Activated CD8-positive, alpha-beta T cell treated with anti-CD3 and anti-CD28 coated beads, Interleukin-2, amount 10 ng/mL, durations not matched to agents 7 days and 5 days (primary cell): Measurements from ENCODE around the gene ASAP3. TPM values are rescaled to one million over a fixed set of nuclear protein-coding genes. Genes with fewer than 3 reads are reported as not detected.

Experiments used
- ATAC-seq: fragments of 150-1000 bp; cut with Tn5 transposase; one replicate; pipeline ENCODE4 v1.10.0; 2021; ENCODE audit warnings: moderate library complexity
- CTCF ChIA-PET: fragments of 350-600 bp; sonication (Branson Sonifier 250); formaldehyde crosslinking; loops from one replicate; lab custom pipeline; 2021; ENCODE audit warnings: antibody characterized with exemption; lab: Charles Lee
- POLR2A ChIA-PET: fragments of 350-600 bp; sonication (Branson Sonifier 250); formaldehyde crosslinking; loops from one replicate; lab custom pipeline; 2021; ENCODE audit warnings: antibody characterized with exemption; lab: Charles Lee
- DNase-seq: peaks from one replicate; pipeline ENCODE4 v3.0.0-alpha.2; 2020
- H3K27ac Mint-ChIP-seq: one replicate; pipeline ENCODE4 v1.8.0; 2021; ENCODE audit warnings: mild to moderate bottlenecking, mixed read lengths
- H3K27me3 Mint-ChIP-seq: one replicate; pipeline ENCODE4 v1.8.0; 2021; ENCODE audit warnings: low read depth, mixed read lengths
- H3K36me3 Mint-ChIP-seq: one replicate; pipeline ENCODE4 v1.8.0; 2021; ENCODE audit warnings: low read depth, mixed read lengths
- H3K4me1 Mint-ChIP-seq: one replicate; pipeline ENCODE4 v1.8.0; 2021; ENCODE audit warnings: low read depth, mixed read lengths
- H3K4me3 Mint-ChIP-seq: one replicate; pipeline ENCODE4 v1.8.0; 2021; ENCODE audit warnings: mild to moderate bottlenecking, mixed read lengths
- H3K9me3 Mint-ChIP-seq: one replicate; pipeline ENCODE4 v1.8.0; 2022; ENCODE audit warnings: mixed read lengths; ENCODE audit not compliant: insufficient read depth
- total RNA-seq, 2 experiments: library from RNA; stranded (reverse); gene quantifications; one replicate each; pipeline ENCODE4 v1.2.3, GENCODE V29; 2021

Gene ASAP3
- total RNA-seq, 2 experiments from 2014 or later, result 0.24 to 0.83 TPM

DNA sequence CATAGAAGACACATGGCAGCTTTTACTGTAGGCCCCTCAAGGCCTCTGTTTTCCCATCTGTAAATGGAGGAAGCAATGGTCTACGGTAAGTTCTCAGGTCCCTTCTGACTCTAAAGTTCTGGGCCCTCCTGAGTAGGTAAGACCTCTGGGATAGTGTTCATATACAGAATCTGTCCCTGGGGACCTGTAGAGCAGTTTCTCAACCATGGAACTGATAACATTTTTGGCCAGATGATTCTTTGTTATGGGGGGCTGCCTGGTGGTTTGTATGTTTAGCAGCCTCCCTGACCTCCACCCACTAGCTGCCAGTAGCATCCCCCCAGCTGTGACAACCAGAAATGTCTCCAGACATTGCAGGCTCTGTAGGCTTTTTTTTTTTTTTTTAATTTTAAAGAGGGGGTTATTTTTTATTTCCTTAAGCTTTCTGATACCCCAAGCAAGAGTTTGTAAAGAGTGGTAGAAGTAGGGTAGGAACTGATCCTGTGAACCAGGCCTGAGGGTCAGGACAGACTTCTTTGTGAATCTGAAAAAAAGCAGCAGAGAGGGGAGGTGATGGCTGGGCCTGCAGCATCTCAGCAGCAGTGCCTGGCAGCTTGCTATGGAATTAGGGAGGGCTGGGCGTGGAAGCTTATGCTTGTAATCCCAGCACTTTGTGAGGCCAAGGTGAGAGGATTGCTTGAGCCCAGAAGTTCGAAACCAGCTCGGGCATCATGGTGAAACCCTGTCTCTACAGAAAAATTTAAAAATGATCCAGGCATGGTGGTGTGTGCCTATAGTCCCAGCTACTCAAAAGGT lies 39.2 kb downstream of the ASAP3 start:
- H3K27ac Mint-ChIP-seq, result no peak overlapping the region
- DNase-seq (no peak), ATAC-seq (no peak)
- CTCF ChIA-PET, result no interaction called here
- H3K4me3 Mint-ChIP-seq, result no peak overlapping the region
- H3K4me1 Mint-ChIP-seq, result no peaks in the 10 kb centered on the region
- H3K36me3 Mint-ChIP-seq, result no peaks in the 10 kb centered on the region
- POLR2A ChIA-PET, result no interaction called here
- peaks cover 4% of the 10 kb centered on the region for H3K27me3 Mint-ChIP-seq
- H3K9me3 Mint-ChIP-seq, result no peaks in the 10 kb centered on the region

DNA sequence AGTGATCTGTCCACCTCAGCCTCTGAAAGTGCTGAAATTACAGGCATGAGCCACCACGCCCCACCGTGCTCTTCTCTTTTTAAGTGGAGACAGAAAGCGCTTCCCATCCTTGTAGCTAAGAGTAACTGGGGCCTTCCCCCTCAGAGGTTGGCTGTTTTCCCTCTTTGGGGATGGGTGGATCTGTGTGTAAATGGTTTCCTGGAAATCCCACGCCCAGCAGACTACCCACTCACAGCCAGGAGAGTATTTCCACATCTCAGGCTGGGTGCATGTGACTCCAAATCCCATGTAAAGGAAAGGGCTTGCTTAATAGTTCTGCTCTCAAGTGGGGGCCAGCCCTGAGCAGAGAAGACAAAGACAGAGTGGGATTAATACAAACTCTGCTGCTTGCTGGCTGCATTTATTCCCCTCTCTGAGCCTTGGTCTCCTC lies 39.9 kb downstream of the ASAP3 start:
- no peaks in the 10 kb centered on the region for H3K9me3 Mint-ChIP-seq
- H3K4me1 Mint-ChIP-seq, result no peaks in the 10 kb centered on the region
- H3K36me3 Mint-ChIP-seq, result no peaks in the 10 kb centered on the region
- H3K4me3 Mint-ChIP-seq, result no peak overlapping the region
- ATAC-seq (no peak), DNase-seq (no peak)
- peaks cover 4% of the 10 kb centered on the region for H3K27me3 Mint-ChIP-seq
- no peak overlapping the region for H3K27ac Mint-ChIP-seq
- POLR2A ChIA-PET, result no interaction called here
- CTCF ChIA-PET, result no interaction called here

DNA sequence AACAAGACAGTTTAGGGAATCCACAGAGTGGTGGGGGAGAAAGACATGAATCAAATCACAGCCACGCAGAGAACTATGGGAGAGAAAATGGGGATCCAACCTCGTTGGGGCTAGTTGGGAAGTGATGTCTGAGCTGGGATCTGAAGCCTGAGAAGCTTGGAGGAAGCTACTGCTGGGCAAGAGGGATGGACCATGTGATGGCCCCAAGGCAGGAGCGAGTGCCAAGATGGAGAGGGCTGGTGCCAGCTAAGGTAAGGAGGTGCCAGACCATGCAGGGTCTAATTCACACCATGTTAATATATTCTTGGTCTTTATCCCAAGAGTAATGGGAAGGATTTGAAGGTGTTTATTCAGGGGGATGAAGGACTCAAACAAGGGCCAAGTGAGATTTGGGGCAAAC lies 41.2 kb downstream of the ASAP3 start:
- DNase-seq (no peak), ATAC-seq (no peak)
- ChIA-PET CTCF (interaction anchor here (0.5 kb wide), 1 partner anchor 329 kb away, joined by 3 read pairs; no protein-coding TSS in a partner anchor), POLR2A (no interaction called here)
- H3K9me3 Mint-ChIP-seq, result no peaks in the 10 kb centered on the region
- H3K4me3 Mint-ChIP-seq, result no peak overlapping the region
- H3K4me1 Mint-ChIP-seq, result no peaks in the 10 kb centered on the region
- H3K36me3 Mint-ChIP-seq, result no peaks in the 10 kb centered on the region
- H3K27ac Mint-ChIP-seq, result no peak overlapping the region
- peaks cover 8% of the 10 kb centered on the region for H3K27me3 Mint-ChIP-seq

DNA sequence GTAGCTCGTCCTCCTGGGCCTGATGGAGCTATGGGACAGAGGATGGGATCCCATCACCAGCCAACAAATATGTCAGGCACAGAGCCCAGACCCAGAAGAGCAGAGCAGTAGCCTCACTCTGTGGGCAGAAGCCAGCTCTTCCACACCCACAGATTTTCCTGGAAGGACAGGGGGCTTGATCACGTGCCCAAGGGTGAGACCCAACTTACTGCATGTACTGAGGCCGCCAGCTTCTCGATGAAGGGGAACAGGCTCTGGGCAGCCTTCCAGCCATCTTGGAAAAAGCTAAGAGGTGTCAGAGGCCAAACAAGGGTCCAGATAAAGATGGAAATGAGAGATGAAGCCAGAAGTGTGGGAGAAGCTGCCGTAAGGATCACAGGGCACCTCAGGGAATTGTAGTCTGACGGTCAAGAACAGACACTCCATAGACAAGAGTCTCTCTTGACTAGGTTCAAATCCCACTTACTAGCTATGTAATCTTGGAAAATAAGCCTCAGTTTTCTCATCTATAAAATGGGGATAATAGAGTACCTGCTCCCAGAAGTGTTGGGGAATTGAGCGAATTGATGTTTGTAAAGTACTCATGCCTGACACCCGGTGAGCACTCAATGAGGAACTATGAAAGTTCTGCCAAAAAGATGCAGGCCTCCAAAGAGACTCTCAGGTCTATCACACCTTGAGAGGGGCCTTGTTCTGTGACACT lies 42.4 kb downstream of the ASAP3 start:
- no peaks in the 10 kb centered on the region for H3K9me3 Mint-ChIP-seq
- no peaks in the 10 kb centered on the region for H3K36me3 Mint-ChIP-seq
- DNase-seq (no peak), ATAC-seq (no peak)
- no peak overlapping the region for H3K4me3 Mint-ChIP-seq
- H3K27ac Mint-ChIP-seq, result no peak overlapping the region
- POLR2A ChIA-PET, result no interaction called here
- H3K27me3 Mint-ChIP-seq, result peaks cover 8% of the 10 kb centered on the region
- CTCF ChIA-PET, result no interaction called here
- H3K4me1 Mint-ChIP-seq, result no peaks in the 10 kb centered on the region

DNA sequence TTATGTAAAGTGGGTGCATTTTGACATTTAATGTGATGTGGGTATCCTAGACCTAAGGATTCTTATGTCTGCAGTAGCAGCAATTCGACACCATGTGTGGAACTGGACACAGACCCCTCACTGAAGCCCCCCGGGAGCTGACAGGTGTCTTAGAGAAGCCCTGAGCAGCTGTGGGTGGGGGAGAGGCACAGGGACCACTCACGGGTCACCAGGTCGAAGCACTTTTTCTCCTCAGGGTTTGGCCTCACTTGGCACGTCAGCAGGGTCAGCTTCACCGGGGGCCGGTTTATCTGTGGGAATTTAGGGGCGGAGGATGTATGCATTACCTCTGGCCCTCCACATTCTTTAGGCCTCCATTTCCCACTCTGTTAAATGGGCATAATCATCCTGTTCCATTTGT lies 45.4 kb downstream of the ASAP3 start:
- H3K36me3 Mint-ChIP-seq, result no peaks in the 10 kb centered on the region
- no peak overlapping the region for H3K27ac Mint-ChIP-seq
- CTCF ChIA-PET, result no interaction called here

DNA sequence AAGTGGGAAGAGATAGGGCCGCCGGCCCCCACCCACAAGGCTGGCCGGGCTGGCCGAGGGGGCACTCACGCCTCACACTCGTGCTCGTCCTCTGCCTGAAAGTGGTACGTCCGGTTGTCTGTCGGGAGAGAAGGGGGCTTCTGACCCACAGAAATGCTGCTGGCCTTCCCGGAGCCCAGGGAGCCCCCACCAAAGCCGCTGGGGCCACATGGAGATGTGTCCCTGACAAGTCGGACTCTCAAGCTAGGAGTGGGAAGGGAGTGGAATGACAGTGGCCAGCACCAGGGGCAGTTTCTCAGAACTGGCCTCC lies 46.7 kb downstream of the ASAP3 start:
- Mint-ChIP-seq H3K27ac (no peak overlapping the region), H3K4me3 (no peak overlapping the region), H3K27me3 (peaks cover 12% of the 10 kb centered on the region), H3K9me3 (no peaks in the 10 kb centered on the region), H3K36me3 (no peaks in the 10 kb centered on the region), H3K4me1 (no peaks in the 10 kb centered on the region)
- no peak for DNase-seq
- POLR2A ChIA-PET, result no interaction called here
- CTCF ChIA-PET, result no interaction called here
- ATAC-seq, result no peak

More for the DNA sequence above, 45.4 kb downstream of the ASAP3 start:
- ATAC-seq (no peak), DNase-seq (no peak)
- Mint-ChIP-seq H3K4me3 (no peak overlapping the region), H3K4me1 (no peaks in the 10 kb centered on the region), H3K9me3 (no peaks in the 10 kb centered on the region), H3K27me3 (peaks cover 14% of the 10 kb centered on the region)
- POLR2A ChIA-PET, result no interaction called here

DNA sequence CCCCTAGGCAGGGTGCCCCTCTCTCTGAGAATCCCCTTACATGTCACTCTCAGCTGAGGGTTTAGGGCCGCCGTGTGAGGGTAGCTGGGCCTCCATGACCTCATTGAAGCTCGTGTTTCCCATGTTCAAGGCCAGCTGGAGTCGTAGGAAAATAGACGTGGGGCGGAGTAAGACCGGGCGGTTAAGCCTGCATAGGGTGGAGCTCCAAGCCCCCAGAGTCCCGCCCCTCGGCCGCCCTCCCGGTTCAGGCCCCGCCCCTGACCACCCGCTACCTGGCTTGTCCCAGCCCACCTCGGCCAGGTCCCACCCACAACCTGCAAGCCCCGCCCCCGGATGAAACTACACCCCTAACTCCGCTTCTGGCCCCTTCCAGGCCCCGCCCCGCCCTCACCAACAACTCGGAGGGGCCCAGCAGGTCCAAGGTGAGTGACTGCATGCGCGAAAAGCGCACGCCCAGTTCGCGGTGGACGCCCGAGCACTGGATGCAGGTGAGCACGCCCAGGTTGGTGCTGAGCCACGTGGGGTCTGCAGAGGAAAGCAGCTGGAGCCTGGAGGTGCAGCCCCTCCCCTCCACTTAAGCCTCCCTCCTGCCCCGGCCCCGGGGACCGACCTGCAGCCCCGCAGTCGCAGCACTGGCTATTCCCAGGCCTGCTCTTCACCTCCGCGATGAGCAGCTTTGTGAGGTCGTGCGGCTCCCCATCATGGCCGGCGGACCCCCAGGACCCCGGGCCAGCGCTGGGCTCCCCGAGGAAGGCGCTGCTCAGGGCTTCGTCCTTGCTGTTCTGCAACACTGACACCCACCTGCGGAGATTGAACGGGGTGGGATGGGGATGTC lies 47.2 kb downstream of the ASAP3 start:
- ATAC-seq (peak; percentile 74), DNase-seq (peak; percentile 46)
- Mint-ChIP-seq H3K4me1 (no peaks in the 10 kb centered on the region), H3K9me3 (no peaks in the 10 kb centered on the region), H3K27ac (no peak overlapping the region), H3K4me3 (no peak overlapping the region), H3K27me3 (peaks cover 12% of the 10 kb centered on the region), H3K36me3 (no peaks in the 10 kb centered on the region)
- CTCF ChIA-PET, result no interaction called here
- POLR2A ChIA-PET, result no interaction called here

DNA sequence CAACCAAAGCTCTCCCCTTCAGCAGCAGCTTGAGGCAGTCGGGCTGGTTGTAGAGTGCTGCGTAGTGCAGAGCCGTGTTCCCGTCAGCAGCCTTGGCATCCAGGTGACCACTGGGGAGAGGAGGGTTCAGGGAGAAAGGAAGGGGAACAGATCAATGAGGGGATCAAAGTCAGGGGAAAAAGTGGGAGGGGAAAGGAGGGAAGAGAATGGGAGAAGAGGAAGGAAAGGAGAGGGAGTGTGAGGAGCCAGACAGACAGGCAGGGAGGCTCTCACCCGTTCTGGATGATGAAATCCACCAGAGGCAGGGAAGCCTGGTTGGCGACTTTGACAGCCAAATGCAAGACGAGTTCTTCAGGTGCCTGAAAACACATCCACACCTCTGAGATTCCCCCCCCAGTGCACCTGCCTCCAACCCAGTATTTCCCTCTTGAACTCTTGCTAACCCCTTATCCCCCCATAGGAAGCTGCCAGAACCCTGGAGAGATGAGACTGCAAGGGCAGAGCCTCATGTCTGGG lies 49.7 kb downstream of the ASAP3 start:
- Mint-ChIP-seq H3K4me3 (no peak overlapping the region), H3K9me3 (no peaks in the 10 kb centered on the region), H3K4me1 (no peaks in the 10 kb centered on the region), H3K27ac (no peak overlapping the region), H3K27me3 (peaks cover 12% of the 10 kb centered on the region), H3K36me3 (no peaks in the 10 kb centered on the region)
- ATAC-seq (no peak), DNase-seq (no peak)
- ChIA-PET CTCF (interaction anchor here (0.9 to 1.4 kb wide), 2 partner anchors 31 to 63 kb away, joined by 4 read pairs; no protein-coding TSS in a partner anchor), POLR2A (no interaction called here)

DNA sequence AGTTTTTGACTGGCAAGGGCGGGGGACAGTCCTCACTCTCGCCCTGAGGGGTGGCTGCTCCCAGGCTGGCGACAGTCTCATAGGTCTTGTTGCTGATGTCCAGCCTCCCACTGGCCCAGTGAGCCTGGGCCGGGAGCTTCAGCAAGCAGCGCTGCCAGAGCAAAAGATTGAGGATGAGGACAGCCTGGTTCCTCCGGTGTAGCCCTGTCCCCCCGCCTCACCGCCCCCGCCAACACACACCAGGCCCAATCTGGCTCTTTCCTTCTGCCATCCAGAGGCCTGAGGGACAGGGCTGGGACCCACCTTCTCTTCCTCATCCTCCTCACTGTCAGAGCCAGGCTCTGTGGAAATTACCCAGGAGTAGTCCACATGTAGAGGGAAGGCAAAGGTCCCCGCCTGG lies 50.9 kb downstream of the ASAP3 start:
- POLR2A ChIA-PET, result no interaction called here
- no peaks in the 10 kb centered on the region for H3K36me3 Mint-ChIP-seq
- no peak overlapping the region for H3K4me3 Mint-ChIP-seq
- CTCF ChIA-PET, result interaction anchor here (1.4 kb wide), 1 partner anchor 64 kb away, joined by 4 read pairs; no protein-coding TSS in a partner anchor
- ATAC-seq, result no peak
- peaks cover 11% of the 10 kb centered on the region for H3K27me3 Mint-ChIP-seq
- no peak overlapping the region for H3K27ac Mint-ChIP-seq
- no peaks in the 10 kb centered on the region for H3K4me1 Mint-ChIP-seq
- no peak for DNase-seq
- no peaks in the 10 kb centered on the region for H3K9me3 Mint-ChIP-seq

DNA sequence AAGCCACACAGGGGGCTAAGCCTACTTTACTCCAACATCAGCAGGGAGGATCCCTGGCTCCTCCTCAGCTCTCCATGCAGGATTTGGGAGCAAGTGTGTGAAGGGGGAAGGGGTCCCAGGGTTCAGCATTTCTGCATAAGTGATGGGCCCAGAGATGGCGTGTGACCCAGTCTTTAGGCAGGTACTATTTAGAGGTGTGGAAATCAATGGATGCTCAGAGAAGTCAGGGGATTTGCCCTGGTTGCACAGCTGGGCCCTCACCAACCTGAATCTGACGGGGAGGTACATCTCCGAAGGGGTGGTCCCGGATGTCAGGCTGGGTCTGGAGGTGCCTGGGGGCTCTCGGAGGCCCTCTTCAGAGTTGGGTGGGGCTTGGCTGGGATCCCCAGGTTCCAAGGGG lies 52.5 kb downstream of the ASAP3 start:
- Mint-ChIP-seq H3K4me1 (no peaks in the 10 kb centered on the region), H3K27me3 (peaks cover 13% of the 10 kb centered on the region), H3K36me3 (no peaks in the 10 kb centered on the region), H3K9me3 (no peaks in the 10 kb centered on the region), H3K27ac (no peak overlapping the region), H3K4me3 (no peak overlapping the region)
- ChIA-PET POLR2A (no interaction called here), CTCF (no interaction called here)
- DNase-seq (no peak), ATAC-seq (no peak)

DNA sequence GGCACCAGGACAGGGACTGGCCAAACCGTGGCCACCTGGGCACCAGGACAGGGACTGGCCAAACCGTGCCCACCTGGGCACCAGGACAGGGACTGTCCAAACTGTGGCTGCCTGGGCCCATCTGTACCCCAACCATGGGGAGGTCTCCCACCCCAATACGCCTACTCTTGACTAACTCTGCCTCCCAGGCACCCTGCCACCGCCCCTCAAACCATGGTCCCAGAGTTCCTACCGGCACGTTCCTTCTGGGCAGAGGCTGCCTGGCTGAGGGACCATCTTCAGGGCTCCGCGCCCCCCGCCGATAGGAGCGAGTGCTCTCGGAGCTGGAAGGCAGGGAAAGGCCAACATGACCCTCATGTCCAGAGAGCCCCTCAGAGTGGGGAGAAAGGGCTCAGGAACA lies 53.2 kb downstream of the ASAP3 start:
- H3K4me3 Mint-ChIP-seq, result no peak overlapping the region
- POLR2A ChIA-PET, result no interaction called here
- no peak for DNase-seq
- CTCF ChIA-PET, result interaction anchor here (1.9 kb wide), 1 partner anchor 66 kb away, joined by 6 read pairs; no protein-coding TSS in a partner anchor
- no peak for ATAC-seq
- H3K27ac Mint-ChIP-seq, result no peak overlapping the region
- no peaks in the 10 kb centered on the region for H3K36me3 Mint-ChIP-seq
- H3K4me1 Mint-ChIP-seq, result no peaks in the 10 kb centered on the region
- peaks cover 19% of the 10 kb centered on the region for H3K27me3 Mint-ChIP-seq
- H3K9me3 Mint-ChIP-seq, result no peaks in the 10 kb centered on the region
